Activated T-helper 2 cell treated with anti-CD3 and anti-CD28 coated beads, Interferon-gamma antibody, Interleukin-2, Interleukin-4, amounts not matched to agents 10 μg/mL and 5 μg/mL and 100 μg/mL, durations not matched to agents 14 hours and 24 hours and 36 hours (primary cell): ENCODE results near the gene SP6. TPM values are rescaled to one million over a fixed set of nuclear protein-coding genes. Genes with fewer than 3 reads are reported as not detected.

Experiments used
- DNase-seq: peaks from one replicate; pipeline ENCODE4 v3.0.0; 2021; ENCODE audit warnings: low spot score
- H3K27ac Mint-ChIP-seq: one replicate; pipeline ENCODE4 v1.8.0; 2021; ENCODE audit warnings: mixed read lengths
- H3K27me3 Mint-ChIP-seq: one replicate; pipeline ENCODE4 v1.8.0; 2021; ENCODE audit warnings: low read depth, mixed read lengths
- H3K36me3 Mint-ChIP-seq: one replicate; pipeline ENCODE4 v1.8.0; 2021; ENCODE audit warnings: low read depth, mixed read lengths
- H3K4me1 Mint-ChIP-seq: one replicate; pipeline ENCODE4 v1.8.0; 2021; ENCODE audit warnings: low read depth, mixed read lengths
- H3K4me3 Mint-ChIP-seq: one replicate; pipeline ENCODE4 v1.8.0; 2021; ENCODE audit warnings: low read depth, mild to moderate bottlenecking, moderate library complexity, mixed read lengths
- H3K9me3 Mint-ChIP-seq: one replicate; pipeline ENCODE4 v1.8.0; 2021; ENCODE audit warnings: mixed read lengths
- intact Hi-C: fragments of 100-400 bp; cut with micrococcal nuclease; formaldehyde crosslinking; loops from one replicate; pipeline ENCODE4 v1.15.1; 2023
- total RNA-seq: library from RNA; stranded (reverse); gene quantifications from 2 replicates; pipeline ENCODE4 v1.2.3, GENCODE V29; 2022

Gene SP6
- total RNA-seq, 1 donor from 2014 or later: 0.14 TPM

DNA sequence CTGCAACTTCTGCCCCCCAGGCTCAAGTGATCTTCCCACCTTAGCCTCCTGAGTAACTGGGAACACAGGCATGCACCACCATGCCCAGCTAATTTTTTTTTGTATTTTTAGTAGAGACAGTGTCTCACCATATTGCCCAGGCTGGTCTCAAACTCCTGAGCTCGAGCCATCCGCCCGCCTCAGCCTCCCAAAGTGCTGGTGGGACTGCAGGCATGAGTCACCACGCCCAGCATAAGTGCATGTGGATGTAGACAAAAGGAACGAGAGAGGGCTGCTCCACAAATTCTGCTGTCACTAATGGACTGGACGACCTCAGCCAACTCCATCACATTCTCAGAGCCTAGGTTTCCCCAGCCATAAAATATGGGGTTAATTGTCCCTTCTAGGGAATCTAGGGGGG is 37.3 kb upstream of the SP6 start:
- Mint-ChIP-seq H3K4me3 (no peak overlapping the region), H3K36me3 (no peaks in the 10 kb centered on the region), H3K9me3 (no peaks in the 10 kb centered on the region), H3K27me3 (no peaks in the 10 kb centered on the region), H3K4me1 (peaks cover 6% of the 10 kb centered on the region), H3K27ac (no peak overlapping the region)
- intact Hi-C loops: no loop called here
- no peak for DNase-seq

DNA sequence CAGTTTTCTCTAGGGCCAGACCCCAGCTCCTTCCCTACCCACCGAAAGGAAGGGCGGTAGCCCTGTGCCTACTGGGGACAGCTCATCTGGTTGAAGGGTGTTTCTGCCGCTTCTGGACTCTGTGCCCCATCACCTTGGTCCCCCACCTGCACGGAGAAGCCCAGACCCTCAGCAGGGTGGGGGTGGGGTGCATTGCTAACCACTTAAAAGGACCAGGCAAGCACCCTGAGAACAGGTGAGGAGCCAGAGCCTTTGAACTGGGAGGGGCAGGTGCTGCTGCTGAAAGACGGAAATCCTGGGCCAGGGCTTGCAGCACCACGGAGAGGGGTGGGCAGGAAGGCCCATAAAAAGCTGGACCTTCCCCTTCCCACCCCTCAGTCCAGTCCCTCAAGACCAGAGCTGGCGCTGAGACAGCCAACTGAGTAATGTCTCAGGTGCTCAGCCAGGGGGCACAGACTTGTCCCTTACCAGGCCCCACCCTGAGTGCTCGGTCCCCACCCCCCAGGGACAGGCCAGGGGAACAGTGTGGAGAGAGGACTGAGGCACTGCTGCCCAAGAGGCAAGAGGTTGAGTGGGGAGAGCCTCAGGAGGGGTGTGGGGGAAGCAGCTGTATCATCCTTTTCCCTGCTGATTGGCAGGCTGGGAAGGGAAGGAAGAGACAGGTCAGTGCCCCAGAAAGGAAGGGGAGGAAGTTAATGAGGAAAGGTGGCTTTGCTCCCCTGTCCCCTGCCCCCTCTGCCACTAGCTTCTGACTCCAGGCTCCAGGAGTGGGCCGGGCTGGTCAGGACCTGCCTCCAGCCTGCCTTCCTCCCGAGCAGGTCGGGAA is 34.2 kb upstream of the SP6 start:
- H3K36me3 Mint-ChIP-seq: no peaks in the 10 kb centered on the region
- no peaks in the 10 kb centered on the region for H3K4me1 Mint-ChIP-seq
- no peak overlapping the region for H3K4me3 Mint-ChIP-seq
- no peak for DNase-seq
- H3K27me3 Mint-ChIP-seq: peaks cover 2% of the 10 kb centered on the region
- no peaks in the 10 kb centered on the region for H3K9me3 Mint-ChIP-seq
- no peak overlapping the region for H3K27ac Mint-ChIP-seq
- intact Hi-C loops: no loop called here

DNA sequence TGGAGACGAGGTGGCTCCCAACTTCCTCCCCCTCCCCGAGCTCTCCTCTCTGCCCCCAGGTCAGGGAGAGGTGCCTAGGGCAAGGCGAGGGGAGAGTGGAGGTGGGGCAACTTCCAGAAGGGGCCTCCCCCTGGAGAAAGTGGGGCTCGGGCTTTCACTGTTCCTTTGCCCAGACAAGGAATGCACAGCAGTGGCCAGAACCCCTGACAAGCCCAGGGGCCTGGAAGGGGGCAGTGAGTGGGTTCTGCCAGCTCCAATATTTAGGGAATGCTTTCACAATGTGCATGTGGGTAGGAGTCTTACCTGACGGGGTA is 33.4 kb upstream of the SP6 start:
- Mint-ChIP-seq H3K4me1 (no peaks in the 10 kb centered on the region), H3K9me3 (no peaks in the 10 kb centered on the region), H3K27ac (no peak overlapping the region), H3K4me3 (no peak overlapping the region), H3K36me3 (no peaks in the 10 kb centered on the region), H3K27me3 (peaks cover 3% of the 10 kb centered on the region)
- DNase-seq: no peak
- intact Hi-C loops: no loop called here

DNA sequence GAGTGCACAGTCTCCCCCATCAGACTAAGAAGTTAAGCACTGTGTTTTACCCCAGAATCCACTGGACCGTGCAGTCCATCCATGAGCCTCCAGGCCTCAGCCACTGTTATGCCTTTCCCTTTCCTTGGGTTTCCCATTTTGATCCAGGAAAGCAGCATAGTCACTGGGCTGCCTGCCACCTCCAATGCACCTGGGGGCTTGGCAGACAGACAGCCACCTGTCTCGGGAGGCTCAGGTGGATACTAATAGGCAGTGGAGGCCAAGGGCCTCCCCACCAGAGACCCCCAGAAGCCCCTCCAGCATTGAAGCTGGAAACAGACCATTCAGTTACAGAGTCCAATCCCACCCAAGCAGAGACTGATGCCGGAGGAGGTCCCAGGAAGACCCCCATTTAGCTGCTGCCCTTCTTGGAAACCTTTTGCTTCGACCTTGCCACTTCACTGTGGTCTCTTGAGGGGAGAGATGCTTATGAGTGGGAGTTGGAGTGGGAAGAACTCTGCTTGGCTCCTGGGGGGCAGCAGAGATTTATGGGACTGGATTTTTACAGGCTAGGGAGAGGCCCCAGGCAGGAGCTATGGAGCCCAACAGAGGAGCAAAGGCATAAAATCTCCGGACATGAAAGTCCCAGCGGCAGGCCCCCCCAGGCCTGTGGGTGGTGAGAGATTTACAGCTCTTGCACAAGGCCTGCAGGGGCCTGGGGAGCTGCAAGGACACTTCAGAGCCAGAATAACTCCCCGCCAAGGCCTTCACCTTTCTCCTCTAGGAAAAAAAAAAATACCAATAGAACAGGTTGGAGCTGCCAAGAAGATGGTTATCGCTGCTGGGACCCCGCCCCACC is 32.8 kb upstream of the SP6 start:
- Mint-ChIP-seq H3K36me3 (no peaks in the 10 kb centered on the region), H3K9me3 (no peaks in the 10 kb centered on the region), H3K27ac (no peak overlapping the region), H3K4me3 (no peak overlapping the region), H3K4me1 (peaks cover 4% of the 10 kb centered on the region), H3K27me3 (peaks cover 7% of the 10 kb centered on the region)
- DNase-seq: no peak
- intact Hi-C loops: no loop called here

DNA sequence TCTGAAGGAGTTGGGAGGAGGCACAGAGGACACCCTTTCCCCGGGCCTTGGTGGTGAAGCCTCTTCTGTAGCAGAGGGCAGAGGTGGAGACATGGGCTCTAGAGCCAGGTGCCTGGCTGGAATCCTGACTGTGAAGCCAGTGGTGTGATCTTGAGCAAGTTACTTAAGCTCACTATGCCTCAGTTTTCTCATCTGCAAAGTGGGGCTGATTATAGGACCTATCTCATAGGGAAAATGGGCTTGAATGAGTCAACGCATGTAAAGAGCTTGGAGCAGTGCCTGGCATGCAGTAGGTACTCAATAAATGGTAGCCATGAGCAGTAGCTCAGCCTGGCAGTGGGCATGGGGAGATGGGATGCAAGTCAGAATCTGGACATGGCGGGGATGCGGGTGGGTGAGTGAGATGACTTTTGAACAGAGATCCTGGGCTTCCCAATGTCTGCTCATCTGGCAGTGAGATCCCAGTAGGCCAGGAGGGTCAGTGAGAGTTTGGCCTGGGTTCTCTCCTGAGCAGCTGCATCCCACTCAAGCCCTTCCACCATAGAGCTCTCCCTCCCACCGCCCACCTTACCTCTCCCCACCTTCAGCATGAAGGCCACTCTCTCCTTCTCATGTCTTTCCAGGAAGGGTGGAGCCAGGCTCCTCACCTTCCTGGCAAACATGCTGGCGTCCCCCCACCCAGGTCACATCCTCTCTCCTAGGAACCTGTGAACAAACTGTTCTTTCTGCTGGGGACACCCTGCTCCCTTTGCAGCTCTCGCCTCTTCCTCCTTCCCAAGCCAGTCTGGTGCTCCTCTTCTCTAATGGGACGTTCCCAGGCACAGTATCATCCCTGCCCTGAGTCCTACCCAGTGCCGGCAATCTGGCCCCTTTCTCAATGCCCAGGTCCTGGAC is 32.0 kb upstream of the SP6 start:
- peaks cover 11% of the 10 kb centered on the region for H3K27me3 Mint-ChIP-seq
- H3K36me3 Mint-ChIP-seq: no peaks in the 10 kb centered on the region
- no peak overlapping the region for H3K27ac Mint-ChIP-seq
- no peak for DNase-seq
- intact Hi-C loops: no loop called here
- peaks cover 4% of the 10 kb centered on the region for H3K4me1 Mint-ChIP-seq
- no peaks in the 10 kb centered on the region for H3K9me3 Mint-ChIP-seq
- no peak overlapping the region for H3K4me3 Mint-ChIP-seq

DNA sequence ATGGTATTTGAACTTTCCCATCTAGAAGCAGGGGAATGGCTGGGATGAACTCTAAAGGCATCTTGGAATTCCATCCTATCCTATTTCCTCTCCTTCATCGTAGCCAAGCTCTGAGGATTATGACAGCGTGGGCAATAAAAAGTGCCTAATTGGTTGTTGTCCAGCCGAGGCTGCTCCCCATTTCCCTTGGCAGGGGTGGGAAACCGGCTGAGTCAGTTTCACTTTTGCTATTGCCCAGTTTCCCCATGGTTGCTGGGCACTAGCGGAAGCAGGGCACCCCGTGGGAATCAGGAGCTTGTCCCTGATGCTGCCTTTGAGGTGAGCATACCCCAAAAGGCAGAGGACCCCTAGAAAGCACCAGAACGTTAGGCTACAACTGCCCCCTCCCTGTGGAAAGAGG is 31.3 kb upstream of the SP6 start:
- Mint-ChIP-seq H3K36me3 (no peaks in the 10 kb centered on the region), H3K4me1 (peaks cover 4% of the 10 kb centered on the region), H3K9me3 (no peaks in the 10 kb centered on the region), H3K27ac (no peak overlapping the region), H3K4me3 (no peak overlapping the region), H3K27me3 (peaks cover 15% of the 10 kb centered on the region)
- no peak for DNase-seq
- intact Hi-C loops: no loop called here

DNA sequence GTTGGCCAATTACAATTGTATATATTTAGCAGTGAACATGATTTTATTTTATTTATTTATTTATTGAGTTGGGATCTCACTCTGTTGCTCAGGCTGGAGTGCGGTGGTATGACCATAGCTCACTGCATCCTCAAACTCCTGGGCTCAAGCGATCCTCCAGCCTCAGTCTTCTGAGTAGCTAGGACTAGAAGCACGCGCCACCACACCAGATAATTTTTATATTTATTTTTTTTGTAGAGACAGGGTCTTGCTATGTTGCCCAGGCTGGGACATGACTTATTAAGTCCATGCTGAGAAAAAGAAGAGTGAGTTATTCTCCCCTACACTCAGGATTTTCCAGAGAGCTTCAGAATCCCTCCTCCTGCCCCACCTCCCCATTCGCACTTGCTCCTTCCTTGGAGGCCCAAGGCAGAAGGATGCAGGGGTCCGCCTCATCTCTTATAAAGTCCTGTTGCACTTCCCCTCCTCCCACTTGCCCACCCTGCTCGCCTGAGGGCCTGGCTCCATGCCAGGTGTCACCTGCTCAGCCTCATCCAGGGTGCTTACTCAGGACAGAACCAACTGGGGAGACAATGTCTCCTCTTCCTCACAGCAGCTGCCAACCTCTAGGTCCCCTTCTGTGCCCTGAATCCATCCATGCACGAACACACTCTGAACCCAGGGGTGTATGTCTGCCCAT is 29.0 kb upstream of the SP6 start:
- intact Hi-C loops: no loop called here

DNA sequence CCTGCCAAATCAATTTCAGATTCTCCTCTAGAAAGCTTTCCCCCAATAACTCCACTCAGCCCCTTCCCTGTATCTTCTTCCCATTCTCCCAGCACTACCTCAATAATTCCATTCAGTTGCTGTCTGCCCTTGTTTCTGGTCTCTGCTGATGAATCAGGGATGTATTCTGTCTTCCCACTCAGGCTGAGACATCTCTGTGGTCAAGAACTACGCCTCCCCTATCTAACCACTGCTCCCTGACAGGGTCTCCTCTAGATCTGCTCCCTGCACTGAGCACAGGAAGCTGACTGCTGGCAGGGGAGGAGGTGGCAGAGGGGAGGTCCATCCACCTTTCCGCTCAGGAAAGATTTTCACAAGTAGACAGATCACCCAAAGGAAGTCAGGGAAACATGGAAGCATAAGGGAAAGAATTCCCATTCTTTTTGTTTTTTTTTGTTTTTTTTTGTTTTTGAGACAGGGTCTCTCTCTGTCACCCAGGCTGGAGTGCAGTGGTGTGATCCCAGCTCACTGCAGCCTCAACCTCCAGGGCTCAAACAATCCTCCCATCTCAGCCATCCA is 28.1 kb upstream of the SP6 start:
- no peak for DNase-seq
- intact Hi-C loops: no loop called here
- Mint-ChIP-seq H3K4me3 (no peak overlapping the region), H3K27ac (no peak overlapping the region), H3K36me3 (no peaks in the 10 kb centered on the region), H3K27me3 (peaks cover 30% of the 10 kb centered on the region), H3K4me1 (peaks cover 4% of the 10 kb centered on the region), H3K9me3 (no peaks in the 10 kb centered on the region)

More for the DNA sequence above, 29.0 kb upstream of the SP6 start:
- Mint-ChIP-seq H3K27me3 (peaks cover 25% of the 10 kb centered on the region), H3K4me1 (peaks cover 4% of the 10 kb centered on the region), H3K27ac (no peak overlapping the region), H3K36me3 (no peaks in the 10 kb centered on the region), H3K9me3 (no peaks in the 10 kb centered on the region), H3K4me3 (no peak overlapping the region)
- DNase-seq: no peak

DNA sequence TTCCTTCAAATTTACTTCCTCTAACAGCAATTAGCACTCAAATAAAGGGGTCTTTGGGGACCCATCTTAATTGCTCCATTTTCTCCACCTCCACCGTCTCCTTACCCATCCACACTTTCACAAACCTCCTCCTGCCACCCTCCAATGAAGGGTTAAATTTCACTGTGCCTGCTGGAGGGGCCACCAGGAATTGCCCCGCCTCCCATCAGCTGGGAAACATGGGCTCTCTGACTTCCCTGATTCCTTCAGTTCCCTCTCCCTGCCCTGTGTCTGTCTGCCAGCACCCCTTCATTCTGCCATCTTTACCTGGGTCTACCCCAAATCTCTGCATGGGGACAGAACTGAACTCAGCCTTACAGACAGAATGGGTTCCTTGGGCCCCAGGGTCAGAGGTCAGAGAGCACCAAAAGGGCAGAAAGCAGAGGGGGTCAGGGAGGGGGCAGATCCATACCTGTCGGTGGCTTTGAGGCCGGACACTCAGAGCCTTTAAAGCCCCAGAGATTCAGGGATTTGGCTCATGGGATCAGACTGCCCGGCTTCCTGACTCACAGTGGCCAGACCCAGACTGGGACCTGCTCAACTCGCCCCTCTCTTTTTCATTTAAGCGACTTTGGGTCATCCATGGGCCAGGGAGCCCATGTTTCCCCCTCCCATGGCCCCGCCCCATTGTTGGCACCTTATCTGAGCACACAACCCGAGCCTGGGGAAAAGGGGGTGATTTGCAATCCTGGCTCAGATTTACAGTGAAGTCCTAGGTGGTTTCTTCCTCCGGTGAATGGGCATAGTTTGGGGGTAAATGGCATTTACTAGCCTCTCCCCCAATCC is 27.5 kb upstream of the SP6 start:
- Mint-ChIP-seq H3K27ac (no peak overlapping the region), H3K36me3 (no peaks in the 10 kb centered on the region), H3K4me1 (peaks cover 4% of the 10 kb centered on the region), H3K4me3 (no peak overlapping the region), H3K27me3 (peaks cover 37% of the 10 kb centered on the region), H3K9me3 (no peaks in the 10 kb centered on the region)
- intact Hi-C loops: no loop called here
- DNase-seq: no peak

DNA sequence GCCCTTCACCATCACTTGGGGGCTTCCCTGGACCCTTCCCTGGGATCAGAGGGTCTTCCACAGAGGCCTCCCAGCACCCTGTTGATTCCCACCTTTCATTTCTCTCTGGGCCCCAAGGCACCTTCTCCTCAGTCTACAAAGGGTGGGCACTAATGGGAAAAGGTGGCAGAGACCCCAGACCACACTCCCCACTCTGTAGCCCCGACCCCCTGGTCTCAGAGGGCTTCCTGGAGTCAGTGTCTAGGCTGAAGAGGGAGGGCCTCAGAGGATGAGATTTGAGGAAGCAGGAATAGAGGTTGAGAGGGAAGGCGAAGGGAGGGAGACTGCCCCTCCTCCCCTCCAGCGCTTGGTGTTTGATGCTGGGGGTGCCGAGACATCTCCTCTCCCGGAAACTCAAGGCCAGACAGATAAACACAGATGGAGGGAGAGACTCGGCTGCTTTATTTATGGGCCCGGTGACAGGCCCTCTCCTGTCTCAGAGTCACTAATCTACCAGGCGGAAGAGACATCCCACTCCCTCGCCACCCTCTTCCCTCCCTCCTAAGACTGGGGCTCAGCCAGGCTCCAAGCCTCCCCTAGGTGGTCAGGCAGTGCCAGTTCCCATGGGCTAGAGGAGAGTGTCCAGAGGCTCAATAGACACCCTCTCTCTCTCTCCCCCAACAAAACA is 26.5 kb upstream of the SP6 start:
- peaks cover 42% of the 10 kb centered on the region for H3K27me3 Mint-ChIP-seq
- DNase-seq: no peak
- H3K36me3 Mint-ChIP-seq: no peaks in the 10 kb centered on the region
- no peak overlapping the region for H3K4me3 Mint-ChIP-seq
- no peaks in the 10 kb centered on the region for H3K9me3 Mint-ChIP-seq
- H3K4me1 Mint-ChIP-seq: peaks cover 4% of the 10 kb centered on the region
- H3K27ac Mint-ChIP-seq: no peak overlapping the region
- intact Hi-C loops: no loop called here
